SIG-M5 (cell line): ENCODE results near the gene PHEX.

ENCODE experiments used
- DNase-seq: peaks from one replicate; lab custom pipeline; 2025; lab: John Stamatoyannopoulos, UW

Gene PHEX

GRCh38 chrX:22105231-22105630 is 73.1 kb downstream of the PHEX start:
- DNase-seq = no peak

GRCh38 chrX:22105971-22106370 is 73.8 kb downstream of the PHEX start:
- DNase-seq = no peak

GRCh38 chrX:22109442-22109841 is 77.3 kb downstream of the PHEX start:
- no peak for DNase-seq

GRCh38 chrX:22110729-22111494 is 78.8 kb downstream of the PHEX start:
- no peak for DNase-seq

- no peak for DNase-seq
Observed at GRCh38 chrX:22116605-22117546, 84.8 kb downstream of the PHEX start.

- no peak for DNase-seq
Observed at GRCh38 chrX:22117633-22118032, 85.5 kb downstream of the PHEX start.

GRCh38 chrX:22118161-22118830 is 86.2 kb downstream of the PHEX start:
- DNase-seq = no peak

- no peak for DNase-seq
Observed at GRCh38 chrX:22121161-22121560, 89.0 kb downstream of the PHEX start.

GRCh38 chrX:22122510-22122909 is 90.4 kb downstream of the PHEX start:
- DNase-seq = no peak

GRCh38 chrX:22124098-22124497 is 92.0 kb downstream of the PHEX start:
- DNase-seq = no peak

GRCh38 chrX:22125481-22125880 is 93.4 kb downstream of the PHEX start:
- no peak for DNase-seq

GRCh38 chrX:22126327-22126726 is 94.2 kb downstream of the PHEX start:
- no peak for DNase-seq

- no peak for DNase-seq
Observed at GRCh38 chrX:22128961-22129360, 96.8 kb downstream of the PHEX start.

GRCh38 chrX:22134681-22135080 is 102.6 kb downstream of the PHEX start:
- no peak for DNase-seq

GRCh38 chrX:22135171-22135711 is 103.1 kb downstream of the PHEX start:
- DNase-seq = no peak

- DNase-seq = no peak
Observed at GRCh38 chrX:22135994-22136684, 104.0 kb downstream of the PHEX start.

- DNase-seq = no peak
Observed at GRCh38 chrX:22136711-22137110, 104.6 kb downstream of the PHEX start.

- no peak for DNase-seq
Observed at GRCh38 chrX:22139822-22140221, 107.7 kb downstream of the PHEX start.

GRCh38 chrX:22141047-22141730 is 109.1 kb downstream of the PHEX start:
- DNase-seq = no peak

- DNase-seq = no peak
Observed at GRCh38 chrX:22147214-22147613, 115.1 kb downstream of the PHEX start.

GRCh38 chrX:22147942-22148341 is 115.8 kb downstream of the PHEX start:
- no peak for DNase-seq
